HG03354 (cell line): ENCODE results near the gene MKS1.

Source experiments
- ATAC-seq: cut with Tn5 transposase; IDR thresholded peaks from one replicate; pipeline ENCODE4 v1.9.1; 2021; ENCODE audit warnings: mild to moderate bottlenecking; ENCODE audit not compliant: unreplicated experiment, poor library complexity, severe bottlenecking

MKS1 gene

GRCh38 chr17:58245428-58246103, 26.5 kb upstream of the MKS1 start:
- no peak for ATAC-seq

DNA sequence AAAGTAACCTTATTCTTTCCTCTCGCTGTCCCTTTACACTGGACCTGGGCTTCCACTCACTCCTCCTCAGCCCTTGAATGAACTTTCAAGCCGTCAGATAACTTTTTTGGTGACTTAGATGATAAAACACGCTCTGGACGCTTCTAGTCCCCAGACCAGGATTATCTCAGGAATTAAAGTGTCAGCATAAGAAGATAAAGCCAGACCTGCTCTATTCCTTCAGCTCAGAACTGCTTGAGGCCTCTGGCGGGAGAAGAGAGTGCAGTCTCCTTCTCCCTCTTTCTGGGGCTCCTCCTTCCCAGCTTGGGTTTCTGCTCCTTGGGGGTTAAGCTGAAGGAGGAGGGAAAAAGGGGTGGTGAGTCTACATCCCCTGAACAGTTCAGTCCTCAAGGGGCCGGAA, 25.9 kb upstream of the MKS1 start:
- ATAC-seq = no peak

DNA sequence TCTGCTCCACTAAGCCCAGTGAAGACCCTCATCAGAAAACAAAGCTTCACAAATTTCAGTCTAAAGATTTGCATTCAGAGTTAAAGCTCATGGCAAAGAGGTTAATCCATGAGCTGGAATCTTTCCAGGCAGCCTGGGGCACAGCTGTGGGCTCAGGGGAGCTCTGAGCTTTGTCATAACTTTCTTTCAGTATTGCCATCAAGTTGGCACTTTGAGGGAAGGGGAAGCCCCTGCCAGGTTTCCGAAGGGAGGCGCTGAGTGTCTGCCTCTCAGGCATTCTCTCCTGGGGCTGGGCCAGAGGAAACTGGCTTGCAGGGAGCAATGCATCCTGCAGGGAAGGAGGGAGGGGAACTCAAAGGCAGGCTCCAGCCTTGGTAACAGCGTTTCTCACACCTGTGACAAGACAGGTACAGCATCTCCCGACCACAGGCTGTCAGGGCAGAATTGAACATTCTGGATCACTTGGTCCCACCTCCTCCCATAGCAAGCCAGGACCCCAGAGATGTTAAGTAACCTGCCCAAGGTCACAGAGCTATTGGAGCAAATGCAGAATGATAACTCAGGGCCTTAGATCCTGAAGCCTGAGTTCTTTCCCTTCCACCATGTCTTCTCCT, 23.2 kb upstream of the MKS1 start:
- no peak for ATAC-seq

DNA sequence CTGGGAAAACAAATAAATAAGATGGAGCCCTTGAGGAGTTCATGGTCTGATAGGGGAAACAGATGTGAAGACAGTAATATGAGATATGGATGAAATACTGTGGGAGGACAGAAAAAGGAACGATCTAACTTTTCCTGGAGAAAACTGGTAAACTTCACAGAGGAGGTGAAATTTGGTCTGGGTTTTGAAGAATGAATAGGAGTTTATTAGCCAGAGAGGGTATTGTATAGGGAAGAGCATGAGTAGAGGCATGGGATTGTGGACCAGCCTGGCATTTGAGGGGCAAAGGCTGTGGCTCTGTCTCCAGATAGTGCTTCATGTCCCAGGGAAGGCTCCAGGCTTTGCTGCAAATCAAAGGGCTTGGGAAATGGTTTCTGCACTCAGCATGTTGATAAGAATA, 20.9 kb upstream of the MKS1 start:
- ATAC-seq = no peak

DNA sequence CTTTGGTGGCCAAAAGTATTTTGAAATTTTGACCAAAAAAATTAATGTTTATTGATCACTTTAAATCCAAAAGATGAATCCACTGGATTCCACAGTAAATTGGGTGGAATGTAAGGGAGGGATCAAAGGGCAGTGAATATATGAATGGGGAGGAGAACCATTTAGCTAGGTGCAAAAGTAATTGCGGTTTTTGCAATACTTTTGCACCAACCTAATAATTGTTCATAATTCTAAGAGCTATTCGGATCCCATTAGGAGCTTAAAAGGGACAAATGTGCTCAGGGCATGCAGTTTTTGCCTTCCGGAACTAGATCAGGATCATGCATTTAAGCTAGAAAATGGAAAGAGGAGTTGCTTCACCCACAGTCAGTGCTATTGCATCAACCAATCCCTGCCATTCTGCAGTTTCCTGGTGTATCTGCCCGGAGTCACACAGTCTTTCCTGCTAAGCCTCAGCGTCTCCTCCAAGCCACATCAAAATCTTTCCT, 19.1 kb upstream of the MKS1 start, which contains the start of gene LPO:
TSS of gene LPO (plus strand) at position 438 of the 488 bp plus-strand sequence. CDS start 4,396 bp downstream, outside the sequence.
- ATAC-seq = no peak

DNA sequence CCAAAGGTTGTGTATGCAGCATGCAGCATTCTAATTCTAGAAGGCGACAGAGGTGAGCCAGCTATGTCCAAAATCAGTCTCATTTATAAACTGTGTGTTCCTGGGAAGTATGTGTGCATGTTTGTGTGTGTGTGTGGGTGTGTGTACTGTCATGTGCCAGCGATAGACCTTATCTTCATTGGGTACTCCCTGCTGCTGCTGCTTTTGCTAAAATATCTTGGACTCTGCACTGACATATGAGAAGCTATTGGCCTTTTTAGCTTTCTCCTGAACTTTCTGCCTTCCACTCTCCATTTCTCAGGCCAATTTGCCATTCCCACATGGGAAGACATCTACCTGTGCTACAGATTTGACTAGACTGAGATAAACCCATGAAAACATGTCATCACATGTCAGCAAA, 17.3 kb upstream of the MKS1 start:
- ATAC-seq = no peak

GRCh38 chr17:58235821-58236220, 16.8 kb upstream of the MKS1 start:
- no peak for ATAC-seq

DNA sequence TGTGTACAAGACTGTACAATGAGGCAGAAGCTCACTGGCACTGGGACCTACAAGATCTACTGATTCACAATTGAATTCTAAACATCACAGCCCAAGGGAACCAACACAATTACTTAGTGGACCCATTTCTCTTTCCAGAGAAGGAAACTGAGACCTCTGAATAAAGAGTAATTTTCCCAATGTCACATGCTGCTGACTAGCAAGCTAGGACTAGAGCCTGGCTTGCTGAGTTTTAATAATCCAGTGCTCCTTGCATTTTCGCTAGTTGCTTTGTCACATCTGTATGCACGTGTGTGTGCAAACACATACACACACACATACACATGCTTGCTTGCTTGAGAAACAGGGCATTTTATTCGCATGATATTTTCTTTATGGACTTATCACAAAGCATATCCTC, 15.5 kb upstream of the MKS1 start:
- no peak for ATAC-seq

DNA sequence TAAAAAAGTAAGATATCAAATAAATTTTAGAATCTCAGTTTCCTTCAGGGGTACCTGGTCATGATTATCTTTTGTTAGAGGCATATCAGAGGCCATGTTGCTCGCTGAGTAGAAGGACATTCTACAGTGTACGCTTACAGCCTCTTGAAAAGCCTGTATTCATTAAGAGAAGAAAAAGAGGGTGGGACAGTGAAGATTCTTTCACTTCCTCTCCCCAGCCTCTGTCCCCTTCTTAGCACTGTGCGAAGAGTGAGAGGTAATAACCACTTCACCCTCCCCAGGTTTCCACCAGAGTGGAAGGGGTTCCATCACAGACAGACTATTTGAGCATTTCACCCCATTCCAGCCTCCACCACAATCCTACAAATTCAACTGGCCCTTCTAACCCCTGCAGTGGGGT, 14.5 kb upstream of the MKS1 start:
- ATAC-seq = peak; percentile 72

- peak; percentile 74 for ATAC-seq
Observed at GRCh38 chr17:58232707-58233156, 13.7 kb upstream of the MKS1 start.

GRCh38 chr17:58231641-58232040, 12.6 kb upstream of the MKS1 start:
- no peak for ATAC-seq

DNA sequence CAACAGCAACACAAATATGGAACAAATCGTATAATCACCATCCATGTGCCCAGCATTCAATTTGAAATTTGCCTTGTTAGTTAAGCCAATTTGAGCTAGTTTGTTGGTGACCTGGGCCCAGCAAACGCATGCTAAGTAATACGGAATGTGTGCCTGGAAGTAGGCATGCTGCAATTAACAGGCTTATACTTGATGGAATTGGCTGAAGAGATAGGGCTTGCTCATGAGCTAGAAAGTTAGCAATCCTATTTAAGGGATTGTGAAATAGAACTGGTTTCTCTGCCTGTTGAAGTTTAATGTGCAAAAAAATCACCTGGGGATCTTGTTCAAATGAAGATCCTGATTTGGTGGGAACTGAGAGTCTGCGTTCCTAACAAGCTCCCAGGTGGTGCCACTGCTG, 10.8 kb upstream of the MKS1 start:
- ATAC-seq = no peak

GRCh38 chr17:58229384-58229783, 10.3 kb upstream of the MKS1 start:
- ATAC-seq = no peak

GRCh38 chr17:58228679-58229078, 9.6 kb upstream of the MKS1 start:
- no peak for ATAC-seq

DNA sequence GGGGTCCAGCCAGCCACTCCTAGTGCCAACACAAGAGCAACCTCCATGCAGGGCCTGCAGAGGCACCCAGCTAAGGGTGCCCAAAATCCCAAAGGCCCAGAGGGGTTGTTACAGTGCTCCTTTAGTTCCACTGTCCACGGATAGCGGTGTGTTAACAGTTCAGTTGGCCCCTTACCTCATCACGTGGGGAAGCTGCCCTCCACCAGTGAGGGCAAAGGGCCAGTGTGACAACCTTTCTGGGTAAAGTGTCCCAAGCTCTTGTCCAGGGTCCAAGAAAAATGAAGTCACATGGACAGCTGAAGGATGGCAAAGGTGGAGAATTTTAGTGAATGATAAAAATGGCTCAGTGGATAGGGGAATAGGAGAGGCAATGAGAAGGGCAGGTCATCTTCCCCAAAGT, 8.7 kb upstream of the MKS1 start:
- no peak for ATAC-seq

DNA sequence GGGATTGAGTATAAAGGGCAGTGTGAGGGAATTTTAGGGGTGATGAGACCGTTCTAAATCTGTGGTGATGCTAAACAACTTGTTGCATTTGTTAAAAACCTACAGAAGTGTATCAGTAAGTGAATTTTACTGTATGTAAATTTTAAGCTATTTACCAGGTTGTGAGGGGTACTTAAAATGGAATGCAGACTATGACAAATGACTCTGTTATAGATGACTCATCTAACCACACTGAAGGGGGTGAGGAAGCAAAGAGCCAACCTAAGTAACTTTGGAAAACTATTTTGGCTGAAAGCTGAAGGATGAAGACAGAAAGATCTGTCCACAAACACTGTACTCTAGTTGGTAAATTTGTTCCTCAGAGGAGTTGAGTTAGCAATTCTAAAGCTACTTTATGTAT, 5.3 kb upstream of the MKS1 start:
- ATAC-seq = no peak

- no peak for ATAC-seq
Observed at GRCh38 chr17:58219789-58220183, 731 bp upstream of the MKS1 start.

- ATAC-seq = no peak
Observed at GRCh38 chr17:58217766-58218165, 1.3 kb downstream of the MKS1 start.

DNA sequence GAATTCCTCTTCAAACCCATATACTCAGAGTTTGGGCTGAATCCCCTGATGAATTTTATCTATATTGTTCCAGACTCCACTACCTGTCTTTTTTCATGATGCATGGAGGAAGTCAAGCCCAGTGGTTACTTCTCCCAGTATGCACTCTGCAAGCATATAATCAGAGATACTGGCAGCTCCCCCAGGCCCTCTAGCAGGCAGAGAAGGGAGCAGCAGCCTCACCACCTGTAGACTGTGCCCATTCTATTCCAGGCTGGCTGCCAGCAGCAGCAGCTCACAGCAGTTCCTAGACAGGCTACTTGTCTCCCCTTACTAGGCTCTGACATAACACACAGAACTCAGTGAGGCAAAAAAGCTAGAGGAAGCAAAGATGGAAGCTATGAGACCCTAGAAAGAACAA, 3.4 kb downstream of the MKS1 start:
- ATAC-seq = no peak

DNA sequence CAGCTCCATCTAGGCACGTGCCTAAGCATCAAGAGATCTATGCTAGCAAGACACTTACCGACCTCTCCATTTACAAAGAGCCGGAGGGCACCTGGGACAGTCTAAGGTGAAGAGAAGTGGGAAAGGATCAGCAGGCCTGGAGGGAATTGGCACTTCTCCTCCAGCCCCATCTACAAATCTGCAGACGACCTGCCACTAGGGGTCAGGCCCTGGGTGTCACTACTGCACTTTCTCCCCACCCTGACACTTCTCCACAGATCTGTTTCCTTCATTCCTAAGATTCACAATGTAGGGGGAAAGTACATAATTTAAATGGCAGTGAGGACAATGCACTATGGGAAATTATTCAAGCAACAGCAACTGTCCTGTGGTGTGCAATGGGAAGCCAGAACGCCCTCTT, 8.1 kb downstream of the MKS1 start:
- no peak for ATAC-seq

GRCh38 chr17:58208344-58208743, 10.7 kb downstream of the MKS1 start:
- no peak for ATAC-seq
